Epidermal melanocyte (primary cell): ENCODE results near the gene DDX51.
"Not testable (repeated sequence)": the region's sequence is repeated elsewhere in the genome, so short reads cannot be mapped to it uniquely, and the experiment has no call there.

Experiments used
- DNase-seq: peaks from one replicate; pipeline ENCODE4 v3.0.0; 2011; ENCODE audit warnings: low spot score; ENCODE audit not compliant: insufficient read length

Gene DDX51

DNA sequence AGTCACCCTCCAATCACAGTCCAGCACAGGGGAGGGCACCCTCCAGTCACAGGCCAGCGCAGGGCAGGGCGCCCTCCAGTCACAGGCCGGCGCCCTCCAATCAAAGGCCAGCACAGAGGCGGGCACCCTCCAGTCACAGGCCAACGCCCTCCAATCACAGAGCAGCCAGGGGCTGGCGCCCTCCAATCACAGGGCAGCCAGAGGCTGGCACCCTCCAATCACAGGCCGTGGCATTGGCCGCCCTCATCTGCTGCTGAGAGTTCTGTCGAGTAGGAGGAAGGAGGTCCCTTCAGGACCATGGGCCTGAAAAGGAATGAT is 26.6 kb downstream of the DDX51 start:
- DNase-seq: no peak

DNA sequence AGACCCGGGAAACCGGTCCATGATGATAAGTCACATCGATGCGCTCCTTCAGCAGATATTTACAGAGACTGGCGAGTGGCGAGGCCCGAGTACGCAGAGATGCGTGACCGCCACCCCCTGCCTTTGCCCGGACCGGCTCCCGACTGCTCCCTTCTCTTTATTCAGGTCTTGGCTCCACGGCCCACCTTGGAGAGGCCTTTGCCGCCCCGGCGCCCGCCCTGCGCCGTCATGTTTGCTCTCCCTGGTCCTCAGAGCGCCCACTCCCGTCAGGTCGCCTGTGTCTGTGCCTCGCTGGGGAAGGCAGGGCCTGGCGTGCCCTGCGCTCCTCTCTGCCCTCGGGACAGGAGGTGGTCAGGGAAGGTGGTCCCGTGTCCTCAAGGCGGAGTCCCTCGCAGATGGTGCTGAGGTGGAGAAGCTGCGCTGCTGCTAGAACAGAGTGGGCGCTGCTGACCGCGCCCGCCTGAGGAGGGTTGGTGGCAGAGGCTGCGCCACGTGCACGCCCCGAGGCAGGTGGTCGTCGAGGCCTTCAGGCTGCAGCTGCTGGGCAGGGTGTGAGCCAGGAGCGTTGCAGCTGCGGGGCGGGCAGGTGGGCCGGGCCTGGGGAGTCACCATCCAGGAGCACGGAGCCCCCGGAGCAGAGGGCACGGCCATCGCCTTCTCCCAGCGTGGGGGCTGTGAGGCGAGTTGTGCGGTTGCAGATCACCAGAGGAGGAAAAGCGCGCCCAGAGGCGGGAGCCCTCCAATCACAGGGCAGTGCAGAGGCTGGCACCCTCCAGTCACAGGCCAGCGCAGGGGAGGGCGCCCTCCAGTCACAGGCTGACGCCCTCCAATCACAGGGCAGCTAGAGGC is 27.2 kb downstream of the DDX51 start:
- no peak for DNase-seq

DNA sequence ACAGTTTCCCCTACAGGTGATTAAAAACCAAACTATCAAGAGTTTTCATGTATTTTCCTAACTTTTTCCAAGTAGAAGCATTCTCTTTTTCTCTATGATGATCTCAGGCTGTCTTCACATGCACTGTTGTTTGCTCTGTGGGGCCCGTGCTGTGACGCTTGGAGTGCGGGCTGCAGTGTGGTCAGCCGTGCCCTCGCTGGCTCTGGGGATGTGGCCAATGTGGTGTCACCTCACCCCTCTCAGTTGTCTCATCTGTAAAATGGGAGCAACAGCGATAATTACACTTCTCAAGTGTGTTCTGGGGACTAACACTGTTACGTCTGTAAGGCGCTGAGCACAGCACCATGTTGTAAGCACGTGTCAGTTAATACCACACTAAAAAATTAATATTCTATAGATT is 28.6 kb downstream of the DDX51 start:
- DNase-seq: no peak

DNA sequence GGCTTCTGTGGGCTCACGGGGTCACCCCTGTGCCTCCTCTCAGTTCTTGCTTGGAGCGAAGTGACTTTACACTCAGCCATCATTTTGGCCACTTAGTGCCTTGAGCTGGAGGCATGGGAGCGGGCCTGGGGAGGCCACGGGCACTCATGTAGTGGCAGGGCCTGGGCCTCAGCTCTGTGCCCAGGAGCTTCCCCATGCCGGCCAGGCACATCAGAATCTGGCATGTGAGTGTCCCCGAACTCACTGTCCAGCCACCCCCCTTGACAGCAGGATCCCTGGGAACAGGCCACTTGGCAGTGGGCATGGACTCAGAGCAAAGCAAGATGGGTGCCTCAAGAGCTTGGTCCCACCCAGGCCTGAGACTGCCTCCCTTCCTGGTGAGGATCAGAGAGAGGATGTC is 29.5 kb downstream of the DDX51 start:
- no peak for DNase-seq

DNA sequence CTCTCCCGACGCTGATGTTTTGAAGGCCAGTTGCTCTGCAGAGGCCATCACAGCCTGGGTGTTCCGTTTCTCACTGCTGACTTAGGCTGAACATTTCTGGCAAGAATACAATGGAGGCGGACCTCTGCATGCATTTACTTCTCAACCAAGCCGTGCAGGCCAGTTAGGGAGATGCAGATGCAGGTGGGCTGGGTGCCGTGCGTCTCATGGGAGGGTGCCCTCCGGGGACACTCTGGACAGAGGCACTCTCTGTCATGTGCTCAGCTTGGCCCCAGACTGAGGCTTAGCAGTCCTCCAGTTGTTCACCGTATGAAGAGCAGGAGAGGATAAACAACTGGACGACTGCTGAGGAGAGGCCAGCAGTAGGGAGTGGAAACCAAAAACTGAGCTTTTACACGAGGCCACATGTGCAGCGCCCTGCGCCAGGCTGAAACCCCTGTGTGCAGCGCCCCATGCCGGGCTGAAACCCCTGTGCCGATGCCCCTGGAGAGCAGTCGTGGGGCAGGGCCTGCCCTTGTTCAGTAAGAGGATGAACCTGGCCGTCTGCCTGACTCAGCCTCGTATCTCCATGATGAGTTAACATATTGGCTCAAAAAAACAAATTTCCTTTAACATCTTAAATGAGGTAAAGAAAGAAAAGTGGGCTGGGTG is 32.3 kb downstream of the DDX51 start:
- no peak for DNase-seq

DNA sequence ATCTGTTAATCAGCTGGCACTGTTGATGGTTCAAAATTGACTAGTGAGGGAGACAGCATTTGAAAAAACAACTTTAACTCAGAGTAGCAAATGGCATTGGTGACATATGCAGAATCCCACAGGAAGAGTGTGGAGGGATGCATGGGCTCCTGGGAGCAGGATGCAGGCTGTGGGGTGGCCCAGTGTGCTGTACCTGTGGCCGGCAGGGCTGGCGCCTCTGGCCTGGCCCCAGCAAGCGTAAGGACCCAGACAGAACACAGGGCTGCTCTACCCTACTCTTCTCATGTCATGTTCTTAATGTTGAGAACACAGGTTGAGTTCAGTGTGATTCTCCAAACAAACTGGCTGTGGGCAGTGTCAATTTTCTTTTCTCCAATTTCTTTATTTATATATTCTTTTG is 33.4 kb downstream of the DDX51 start:
- no peak for DNase-seq

DNA sequence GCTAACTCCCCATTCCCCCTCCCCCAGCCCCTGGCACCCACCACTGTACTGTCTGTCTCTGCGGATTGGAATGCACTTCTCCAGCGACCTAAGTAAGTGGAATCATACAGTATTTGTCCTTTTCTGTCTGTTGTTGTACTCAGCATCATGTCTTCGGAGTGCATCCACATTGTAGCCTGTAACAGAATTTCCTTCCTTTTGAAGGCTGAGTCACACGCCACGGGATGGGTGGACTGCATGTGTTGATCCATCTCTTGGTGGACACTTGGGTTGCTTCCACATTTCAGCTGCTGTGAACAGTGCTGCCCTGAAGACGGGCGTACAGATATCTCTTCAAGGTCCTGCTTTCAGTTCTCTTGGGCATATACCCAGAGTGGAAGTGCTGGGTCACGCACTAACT is 34.4 kb downstream of the DDX51 start:
- DNase-seq: no peak

DNA sequence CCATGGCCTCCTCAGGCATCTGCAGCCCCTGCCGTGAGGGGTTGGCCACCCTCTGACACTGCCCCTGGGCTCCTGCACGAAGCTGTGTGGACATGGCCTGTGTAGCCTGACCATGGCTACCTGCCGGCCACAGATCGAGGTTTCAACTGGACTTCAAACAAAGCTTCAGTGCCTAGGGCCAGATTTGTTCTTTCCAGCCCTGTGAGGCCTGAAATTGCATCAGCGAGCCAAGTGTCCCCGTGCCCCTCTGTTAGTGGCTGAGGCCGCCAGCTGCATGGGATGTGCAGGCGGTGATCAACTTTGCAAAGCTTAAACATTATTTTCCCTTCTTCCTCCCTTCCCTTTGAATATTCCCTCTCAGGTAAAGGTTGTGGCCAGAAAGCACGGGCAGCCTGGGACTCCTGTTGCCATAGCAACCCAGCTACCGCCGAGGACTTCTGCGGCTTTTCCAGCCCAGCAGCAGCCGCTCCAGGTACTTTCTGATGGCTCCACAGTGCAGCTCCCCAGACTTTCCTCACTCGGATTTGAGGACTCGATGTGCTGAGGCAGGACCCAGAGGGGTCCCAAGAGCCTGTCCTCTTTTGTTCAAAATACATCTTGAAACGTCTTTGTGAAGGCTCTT is 35.8 kb downstream of the DDX51 start:
- DNase-seq: no peak

DNA sequence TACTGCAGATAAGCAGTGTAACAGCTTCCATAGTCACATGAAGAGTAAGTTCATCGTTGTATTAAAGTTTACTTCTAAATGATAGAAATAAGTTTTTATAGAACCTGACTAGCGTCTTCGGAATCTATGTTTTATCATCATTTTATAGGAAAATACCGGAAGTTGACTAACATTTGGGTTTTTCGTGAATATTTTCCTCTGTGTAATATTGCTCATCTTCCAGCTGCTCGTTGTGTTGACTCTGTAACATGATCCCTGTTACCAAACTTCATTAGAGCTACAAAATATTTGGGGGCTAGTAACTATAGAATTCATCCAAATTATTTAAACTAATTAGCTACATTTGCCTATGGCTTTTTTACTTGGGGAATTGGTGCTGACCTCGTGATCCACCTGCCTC is 37.2 kb downstream of the DDX51 start:
- DNase-seq: no peak

DNA sequence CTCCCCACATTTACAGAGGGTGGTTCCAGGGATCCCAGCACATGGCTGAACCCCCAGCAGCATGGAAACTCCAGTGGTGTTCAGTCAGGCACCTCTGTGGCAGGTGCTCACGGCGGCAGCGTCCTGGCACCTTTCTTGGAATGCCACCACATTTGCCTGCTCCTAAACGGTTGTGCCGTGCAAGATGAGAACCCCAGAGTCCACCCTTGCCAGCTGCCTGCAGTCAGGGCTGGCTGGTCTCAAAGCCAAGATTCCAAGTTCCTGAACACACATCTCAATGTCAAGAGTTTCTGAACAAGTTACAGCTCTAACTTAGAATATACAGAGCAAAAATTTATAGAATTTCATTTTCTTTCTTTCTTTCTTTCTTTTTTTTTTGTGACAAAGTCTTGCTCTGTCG is 38.7 kb downstream of the DDX51 start:
- no peak for DNase-seq

DNA sequence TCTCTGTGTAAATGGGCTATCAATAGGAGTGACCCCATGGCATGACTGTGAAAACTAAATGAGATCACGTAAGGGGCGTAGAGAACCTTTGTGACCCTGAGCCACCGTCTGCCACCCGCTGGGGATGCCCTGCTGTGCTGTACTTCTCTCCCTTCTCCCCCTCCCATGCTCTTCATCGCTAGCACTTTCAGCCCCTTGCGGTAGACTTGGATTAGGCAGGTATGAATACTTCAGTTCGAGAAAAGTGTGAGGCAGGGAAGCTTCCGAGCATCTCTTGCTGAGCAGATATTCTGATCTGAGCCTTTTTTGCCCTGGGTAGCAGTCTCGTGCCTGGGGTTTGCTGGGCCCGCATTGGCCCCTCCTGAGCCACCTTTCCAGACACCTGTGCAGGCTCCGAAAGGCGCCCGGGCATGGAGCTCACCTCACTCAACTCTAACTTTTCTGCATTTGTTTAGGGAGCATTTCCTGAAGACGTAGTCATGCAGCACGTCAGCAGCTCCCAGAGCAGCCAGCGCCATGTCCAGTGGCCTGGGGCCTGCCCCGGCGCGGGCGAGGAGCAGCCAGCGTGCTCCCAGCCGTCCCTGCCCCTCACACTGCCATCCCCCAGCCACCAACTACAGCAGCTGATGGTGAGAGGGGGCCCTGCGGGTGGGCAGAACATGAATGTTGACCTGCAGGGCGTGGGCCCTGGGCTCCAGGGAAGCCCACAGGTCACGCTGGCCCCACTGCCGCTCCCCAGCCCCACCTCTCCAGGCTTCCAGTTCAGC is 40.4 kb downstream of the DDX51 start:
- no peak for DNase-seq

DNA sequence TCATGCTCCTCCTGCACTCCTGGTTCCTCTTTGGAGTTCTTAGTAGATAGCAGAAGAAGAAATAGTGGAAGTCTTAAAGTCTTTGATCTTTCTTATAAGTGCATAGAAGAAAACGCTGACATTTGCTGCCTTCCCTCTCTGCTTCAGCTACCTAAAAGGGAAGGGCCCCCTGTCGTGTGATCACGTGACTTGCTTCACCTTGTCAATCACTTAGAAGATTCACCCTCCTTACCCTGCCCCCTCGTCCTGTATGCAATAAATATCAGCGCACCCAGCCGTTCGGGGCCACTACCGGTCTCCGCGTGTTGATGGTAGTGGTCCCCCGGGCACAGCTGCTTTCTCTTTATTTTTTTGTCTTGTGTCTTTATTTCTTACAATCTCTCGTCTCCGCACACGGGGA is 41.0 kb downstream of the DDX51 start:
- not testable (repeated sequence) for DNase-seq

DNA sequence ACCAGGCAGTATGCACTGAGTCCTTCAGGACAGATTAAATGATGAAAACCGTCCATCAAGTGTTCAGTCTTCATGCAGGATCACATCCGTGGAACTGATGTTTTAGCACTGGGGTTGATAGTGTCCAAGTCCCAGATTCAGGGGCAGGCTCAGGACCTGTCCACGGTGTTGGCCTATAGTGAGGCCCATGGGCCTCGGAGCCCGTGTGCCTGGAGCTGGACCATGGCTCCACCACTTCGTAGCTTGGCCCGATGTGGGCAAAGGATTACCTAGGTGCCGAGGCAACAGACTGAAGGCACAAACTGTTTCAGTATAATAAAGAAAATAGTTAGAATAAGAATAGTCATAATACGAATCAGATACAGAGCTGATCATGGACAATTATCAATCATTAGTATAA is 41.8 kb downstream of the DDX51 start:
- DNase-seq: no peak

DNA sequence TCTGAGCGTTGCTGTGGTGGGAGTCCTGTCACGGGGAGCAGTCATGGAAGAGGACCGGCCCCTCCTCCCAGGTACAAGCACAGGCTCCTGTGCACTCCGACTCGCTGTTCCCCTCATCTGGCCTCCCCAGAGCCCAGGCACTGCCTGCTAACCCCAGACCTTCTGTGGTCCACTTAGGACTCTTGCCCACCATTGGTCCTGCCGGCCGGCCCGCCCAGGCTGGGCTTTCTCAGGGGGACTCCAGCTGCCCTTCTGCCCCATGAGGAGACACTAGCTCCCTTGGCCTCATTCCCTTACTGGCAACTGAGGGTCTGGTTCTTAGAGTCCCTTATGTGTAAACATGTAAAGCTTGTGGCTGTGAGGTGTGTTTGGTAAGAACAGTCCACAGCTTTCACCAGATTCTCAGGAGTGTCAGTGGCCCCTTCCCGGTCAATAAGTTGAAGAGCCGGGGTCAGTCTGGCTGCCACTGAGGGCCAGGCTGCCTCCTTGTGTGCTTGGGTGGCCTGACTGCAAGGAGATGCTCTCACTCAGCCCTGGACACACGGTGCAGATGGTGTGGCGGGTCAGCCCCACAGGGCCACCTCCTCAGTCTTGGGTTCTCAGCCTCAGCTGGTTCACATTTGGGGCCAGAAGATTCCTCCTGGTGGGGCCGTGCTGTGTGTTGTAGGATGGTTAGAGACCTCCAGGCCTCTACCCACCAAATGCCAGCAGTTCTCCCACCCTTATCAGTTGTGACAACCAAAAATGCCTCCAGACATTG is 43.6 kb downstream of the DDX51 start:
- no peak for DNase-seq

DNA sequence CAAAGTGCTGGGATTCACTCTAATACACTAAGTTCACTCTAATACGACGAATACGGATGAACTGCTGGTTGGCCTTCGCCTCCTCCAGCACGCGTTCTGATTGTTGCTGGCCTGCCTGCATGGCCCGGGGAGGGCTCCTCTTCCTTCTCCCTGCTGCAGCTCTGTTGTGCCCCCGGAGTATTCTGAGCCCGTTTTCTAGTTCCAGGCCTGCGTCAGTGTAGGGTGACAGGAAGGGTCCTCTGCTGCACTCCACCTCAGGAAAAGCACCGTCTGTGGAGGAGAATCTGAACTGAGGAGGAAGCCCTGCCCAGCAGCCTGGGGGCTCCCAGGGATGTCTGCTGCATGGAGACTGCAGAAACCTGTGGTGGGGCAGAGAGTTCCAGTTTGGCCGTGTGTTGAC is 44.4 kb downstream of the DDX51 start:
- no peak for DNase-seq

DNA sequence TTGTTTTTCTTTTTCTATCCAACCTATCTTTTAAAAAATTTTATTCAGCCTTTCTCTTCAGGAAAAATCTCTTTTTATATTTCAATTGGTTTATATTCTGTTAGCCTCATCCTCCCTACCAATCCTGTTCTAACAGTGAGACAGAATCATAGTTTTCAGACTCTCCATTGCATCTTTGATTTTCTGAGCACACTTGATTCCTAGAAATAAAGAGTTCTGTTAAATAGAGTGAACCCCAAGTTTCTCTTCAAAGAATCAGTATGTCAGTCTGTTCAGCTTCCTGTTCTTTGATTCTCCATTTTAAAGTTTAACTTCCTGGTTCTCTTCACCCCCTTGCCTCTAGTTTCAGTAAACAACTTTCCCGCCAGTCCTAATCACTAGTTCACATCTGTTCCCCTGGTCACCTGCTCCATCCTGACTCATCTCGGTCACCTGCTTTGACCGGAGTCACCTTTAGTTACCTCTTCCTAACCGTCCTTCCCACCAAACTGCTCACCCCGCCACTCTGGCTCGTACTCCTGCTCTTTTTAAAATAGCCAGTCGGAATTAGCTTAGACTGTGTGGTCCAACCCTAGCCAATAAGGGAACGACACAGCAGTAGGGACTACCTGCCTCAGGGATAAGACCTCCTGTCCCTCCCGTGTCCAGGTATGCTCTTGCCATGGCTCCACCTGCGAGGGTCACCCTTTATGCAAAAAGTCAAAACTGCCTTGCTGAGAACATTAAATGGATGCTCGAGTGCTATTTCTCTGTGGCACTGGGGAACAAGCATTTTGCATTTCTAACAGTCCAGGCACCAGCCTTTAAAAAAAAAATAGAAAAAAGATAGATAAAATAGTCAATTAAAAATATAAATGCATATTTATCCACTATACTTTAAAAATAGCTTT is 48.4 kb downstream of the DDX51 start:
- DNase-seq: no peak

DNA sequence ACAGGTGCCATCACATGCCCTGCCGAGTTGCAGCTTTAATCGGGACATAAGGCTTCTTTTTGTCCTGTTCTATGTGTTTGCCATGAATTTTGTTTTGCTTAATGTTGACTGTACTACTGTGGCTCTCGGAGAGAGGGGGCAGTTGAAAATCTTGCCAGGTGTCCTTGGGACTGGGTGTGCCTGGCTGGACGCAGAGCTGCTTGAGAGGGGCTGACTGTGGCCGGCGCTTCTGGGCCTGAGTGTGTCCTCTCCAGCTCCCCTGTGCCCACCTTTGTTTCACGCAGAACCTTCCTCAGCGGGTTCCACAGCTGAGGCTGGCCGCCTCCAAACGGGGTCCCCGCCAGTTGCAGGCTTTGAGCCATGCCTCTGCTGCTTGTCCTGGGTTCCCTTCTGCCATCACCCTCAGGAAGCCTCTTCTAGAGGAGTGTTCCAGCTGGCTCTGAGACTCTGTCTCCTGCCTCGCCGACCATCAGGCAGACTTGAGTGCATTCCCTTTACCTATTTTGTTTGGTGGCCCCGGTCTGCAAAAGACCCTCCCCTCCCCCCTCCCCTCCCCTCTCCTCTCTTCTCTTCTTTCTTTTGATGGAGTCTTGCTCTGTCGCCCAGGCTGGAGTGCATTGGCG is 49.7 kb downstream of the DDX51 start:
- DNase-seq: no peak

DNA sequence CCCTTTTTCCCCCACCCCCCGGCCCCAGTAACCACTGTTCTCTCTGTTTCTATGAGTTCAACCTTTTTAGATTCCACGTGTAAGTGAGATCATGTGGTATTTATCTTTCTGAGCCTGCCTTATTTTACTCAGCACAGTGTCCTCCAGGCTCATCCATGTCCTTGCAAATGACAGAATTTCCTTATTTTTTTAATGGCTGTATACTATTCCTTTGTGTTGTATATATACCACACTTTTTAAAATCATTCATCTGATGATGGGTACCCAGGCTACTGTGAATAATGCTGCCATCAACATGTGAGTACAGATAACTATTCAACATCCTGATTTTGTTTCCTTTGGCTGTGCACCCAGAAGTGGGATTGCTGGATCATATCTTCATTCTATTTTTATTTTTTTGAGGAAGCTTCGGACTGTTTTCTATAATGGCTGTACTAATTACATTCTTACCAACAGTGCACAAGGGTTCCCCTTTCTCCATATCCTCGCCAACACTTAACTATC is 54.7 kb downstream of the DDX51 start:
- no peak for DNase-seq
